ENCODE measurements around the gene COL18A1.

COL18A1 gene

GRCh38 chr21:45414396-45415187, 9.6 kb downstream of the COL18A1 start:
- DNase-seq (ENCODE audit: low read depth): no peak

GRCh38 chr21:45415188-45415942, 10.4 kb downstream of the COL18A1 start:
- DNase-seq (ENCODE audit: low read depth): no peak

GRCh38 chr21:45415943-45416611, 11.1 kb downstream of the COL18A1 start:
- no peak for DNase-seq (ENCODE audit: low read depth)

GRCh38 chr21:45416620-45417019, 11.7 kb downstream of the COL18A1 start:
- no peak for DNase-seq (ENCODE audit: low read depth)

- DNase-seq (ENCODE audit: low read depth): no peak
These were observed 12.4 kb downstream of the COL18A1 start for GRCh38 chr21:45417256-45417950.

- no peak for DNase-seq (ENCODE audit: low read depth)
These were observed 13.0 kb downstream of the COL18A1 start for GRCh38 chr21:45417951-45418300.

- DNase-seq (ENCODE audit: low read depth): no peak
These were observed 13.5 kb downstream of the COL18A1 start for GRCh38 chr21:45418301-45419071.

GRCh38 chr21:45419162-45419561, 14.2 kb downstream of the COL18A1 start:
- no peak for DNase-seq (ENCODE audit: low read depth)

- no peak for DNase-seq (ENCODE audit: low read depth)
These were observed 15.4 kb downstream of the COL18A1 start for GRCh38 chr21:45420061-45421041.

- DNase-seq (ENCODE audit: low read depth): no peak
These were observed 16.3 kb downstream of the COL18A1 start for GRCh38 chr21:45421071-45421845.

- no peak for DNase-seq (ENCODE audit: low read depth)
These were observed 17.1 kb downstream of the COL18A1 start for GRCh38 chr21:45421846-45422775.

GRCh38 chr21:45423201-45423955, 18.4 kb downstream of the COL18A1 start:
- no peak for DNase-seq (ENCODE audit: low read depth)

- DNase-seq (ENCODE audit: low read depth): no peak
These were observed 19.2 kb downstream of the COL18A1 start for GRCh38 chr21:45423968-45424853.

GRCh38 chr21:45424854-45425795, 20.2 kb downstream of the COL18A1 start:
- DNase-seq (ENCODE audit: low read depth): no peak

All from non-pigmented ciliary epithelial cell (primary cell).